Measurements from ENCODE around the gene ZFY.

DNA sequence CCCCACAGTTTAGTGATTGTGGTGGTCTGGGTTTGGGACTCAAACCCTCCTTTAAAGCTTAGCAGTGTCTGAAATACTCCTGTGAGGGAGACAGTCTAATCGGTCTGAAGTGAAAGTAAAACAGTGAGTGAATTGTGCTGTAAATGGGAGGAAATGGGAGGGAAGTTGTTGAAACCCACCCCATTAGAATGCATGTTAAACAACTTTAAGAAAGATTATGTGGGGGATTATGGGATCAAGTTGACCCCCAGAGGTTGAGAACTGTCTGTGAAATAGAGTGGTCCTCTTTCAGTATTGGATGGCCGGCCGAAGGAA lies 68.3 kb downstream of the ZFY start:
- no peak for TF ChIP-seq GATA3 (IDR thresholded peaks at IDR 0.05; ENCODE audit: low read depth, low read length)
- TF ChIP-seq GATA2 (IDR thresholded peaks at IDR 0.05; ENCODE audit: low read depth, low read length): no peak

All from SH-SY5Y (cell line).